RPMI8226 (cell line): ENCODE data around the gene ADAMTS16.

Source experiments
- DNase-seq: peaks from one replicate; pipeline ENCODE4 v3.0.0-alpha.2; 2015

Gene ADAMTS16

GRCh38 chr5:5351288-5351979 lies 211.3 kb downstream of the ADAMTS16 start:
- no peak for DNase-seq

GRCh38 chr5:5352675-5353074 lies 212.5 kb downstream of the ADAMTS16 start:
- DNase-seq, result no peak

- no peak for DNase-seq
Observed at GRCh38 chr5:5353681-5354080, 213.6 kb downstream of the ADAMTS16 start.

GRCh38 chr5:5356765-5357164 lies 216.6 kb downstream of the ADAMTS16 start:
- DNase-seq, result no peak

GRCh38 chr5:5359618-5360017 lies 219.5 kb downstream of the ADAMTS16 start:
- no peak for DNase-seq

GRCh38 chr5:5360363-5360940 lies 220.3 kb downstream of the ADAMTS16 start:
- no peak for DNase-seq

- DNase-seq, result no peak
Observed at GRCh38 chr5:5360941-5361520, 220.9 kb downstream of the ADAMTS16 start.

- no peak for DNase-seq
Observed at GRCh38 chr5:5363045-5363444, 222.9 kb downstream of the ADAMTS16 start.

- no peak for DNase-seq
Observed at GRCh38 chr5:5364932-5365331, 224.8 kb downstream of the ADAMTS16 start.

- no peak for DNase-seq
Observed at GRCh38 chr5:5367739-5368138, 227.6 kb downstream of the ADAMTS16 start.

- no peak for DNase-seq
Observed at GRCh38 chr5:5369051-5369605, 229.0 kb downstream of the ADAMTS16 start.
